Astrocyte of the hippocampus (primary cell): ENCODE results near the gene DEGS2.
"Not testable (repeated sequence)": the region's sequence is repeated elsewhere in the genome, so short reads cannot be mapped to it uniquely, and the experiment has no call there.

ENCODE experiments used
- DNase-seq: peaks from one replicate; pipeline ENCODE4 v3.0.0; 2011; ENCODE audit warnings: low read depth, low spot score

The DEGS2 gene

DNA sequence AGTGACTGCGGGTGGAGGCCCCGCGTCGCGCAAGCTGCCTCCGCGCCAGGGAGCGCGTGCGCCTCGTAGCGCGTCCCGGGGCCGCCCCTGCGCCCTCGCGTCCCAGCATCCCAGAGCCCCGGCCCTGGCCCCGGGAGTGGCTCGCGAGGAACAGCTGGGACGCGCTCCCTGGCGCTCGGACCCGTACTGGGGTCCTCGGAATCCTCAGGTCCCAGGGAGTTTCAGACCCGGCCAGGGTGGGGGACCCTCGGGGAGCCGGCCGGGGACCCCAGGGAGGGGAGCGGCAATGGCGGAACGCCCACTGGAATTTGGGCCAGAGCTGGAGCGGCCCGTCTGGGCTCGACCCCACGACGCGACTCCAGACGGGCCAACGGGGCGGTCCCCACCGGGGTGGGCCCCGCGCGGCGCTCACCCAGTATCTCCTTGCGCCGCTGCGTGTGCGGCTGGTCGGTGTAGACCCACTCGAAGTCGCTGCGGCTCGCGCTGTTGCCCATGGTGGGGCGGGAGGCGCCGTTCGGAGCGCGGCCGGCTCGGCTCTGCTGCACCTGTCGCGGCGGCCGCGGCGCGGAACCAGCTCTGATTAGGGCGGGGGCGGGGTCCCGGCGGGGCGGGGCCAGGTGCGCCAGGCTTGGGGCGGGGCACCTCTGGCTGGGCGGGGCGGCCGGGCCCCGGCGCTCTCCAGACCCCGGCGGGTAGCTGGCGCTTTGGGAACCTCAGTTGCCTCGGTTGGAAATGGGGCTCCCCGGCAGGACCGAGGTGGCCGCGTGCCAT lies at the start of gene DEGS2:
Gene DEGS2 (minus strand): TSS at position 552 of the 771 bp plus-strand sequence. CDS start 58 bp downstream, at position 494.
- no peak for DNase-seq

DNA sequence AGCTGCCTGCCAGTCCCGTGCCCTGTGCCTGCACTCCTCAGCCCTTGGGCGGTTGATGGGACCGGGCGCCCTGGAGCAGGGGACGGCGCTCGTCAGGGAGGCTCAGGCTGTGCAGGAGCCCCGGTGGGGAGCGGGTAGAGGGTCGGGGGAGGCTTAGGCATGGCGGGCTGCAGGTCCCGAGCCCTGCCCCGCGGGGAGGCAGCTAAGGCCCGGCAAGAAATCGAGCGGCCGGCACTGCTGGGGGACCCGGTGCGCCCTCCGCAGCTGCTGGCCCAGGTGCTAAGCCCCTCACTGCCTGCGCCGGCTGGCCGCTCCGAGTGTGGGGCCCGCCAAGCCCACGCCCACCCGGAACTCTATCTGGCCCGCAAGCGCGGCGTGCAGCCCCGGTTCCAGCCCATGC lies 48.7 kb upstream of the DEGS2 start:
- DNase-seq: not testable (repeated sequence)

DNA sequence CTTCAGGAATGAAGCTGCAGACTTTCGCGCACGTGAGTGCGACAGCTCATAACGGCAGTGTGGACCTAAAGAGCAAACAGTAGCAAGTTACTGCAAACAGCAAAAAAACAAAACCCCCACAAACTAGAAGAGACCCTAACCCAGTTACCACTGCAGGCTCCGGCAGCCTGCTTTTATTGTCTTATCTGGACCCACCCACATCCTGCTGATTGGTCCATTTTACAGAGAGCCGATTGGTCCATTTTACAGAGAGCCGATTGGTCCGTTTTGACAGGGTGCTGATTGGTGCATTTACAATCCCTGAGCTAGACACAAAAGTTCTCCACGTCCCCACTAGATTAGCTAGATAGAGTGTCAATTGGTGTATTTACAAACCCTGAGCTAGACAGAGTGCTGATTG lies 48.1 kb upstream of the DEGS2 start:
- DNase-seq: not testable (repeated sequence)

DNA sequence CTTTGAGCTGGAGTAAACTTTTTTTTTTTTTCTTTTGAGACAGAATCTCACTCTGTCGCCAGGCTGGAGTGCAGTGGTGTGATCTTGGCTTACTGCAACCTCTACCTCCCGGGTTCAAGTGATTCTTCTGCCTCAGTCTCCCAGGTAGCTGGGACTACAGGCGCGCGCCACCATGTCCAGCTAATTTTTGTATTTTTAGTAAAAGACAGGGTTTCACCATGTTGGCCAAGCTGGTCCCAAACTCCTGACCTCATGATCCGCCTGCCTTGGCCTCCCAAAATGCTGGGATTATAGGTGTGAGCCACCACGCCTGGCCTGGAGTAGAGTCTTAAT lies 45.4 kb upstream of the DEGS2 start:
- not testable (repeated sequence) for DNase-seq

DNA sequence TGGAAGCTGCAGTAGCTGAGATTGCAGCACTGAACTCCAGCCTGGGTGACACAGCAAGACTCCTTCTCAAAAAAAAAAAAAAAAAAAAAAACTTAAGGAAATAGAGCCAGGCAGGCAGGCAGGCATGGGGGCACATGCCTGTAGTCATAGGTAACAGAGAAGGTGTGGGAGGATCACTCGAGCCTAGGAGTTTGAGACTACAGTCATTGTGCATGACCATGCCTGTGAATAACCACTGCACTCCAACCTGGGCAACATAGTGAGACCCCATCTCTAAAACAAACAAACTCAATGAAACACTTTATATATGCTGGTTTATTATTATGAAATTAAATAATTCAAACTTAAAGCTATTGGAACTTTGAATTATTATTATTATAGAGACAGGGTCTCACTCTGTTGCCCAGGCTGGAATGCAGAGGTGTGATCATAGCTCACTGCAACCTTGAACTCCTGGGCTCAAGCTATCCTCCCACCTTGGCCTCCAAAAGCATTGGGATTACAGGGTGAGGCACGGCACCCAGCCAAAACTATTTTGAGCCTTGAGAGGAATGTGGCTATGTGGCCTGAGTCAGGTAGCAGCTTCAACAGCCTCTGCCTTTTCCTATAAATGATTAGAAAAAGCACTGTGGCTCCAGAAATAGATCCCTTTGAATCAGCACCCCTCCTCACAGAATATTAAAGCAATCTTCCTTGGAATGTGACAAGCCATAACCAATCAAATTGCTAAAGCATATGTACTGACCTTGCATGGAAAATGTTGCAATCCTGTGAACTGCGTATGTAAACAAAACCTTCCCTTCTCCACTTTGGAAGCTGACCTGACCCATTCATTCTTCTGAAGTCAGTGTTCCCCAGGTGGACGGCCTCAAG lies 44.8 kb upstream of the DEGS2 start:
- no peak for DNase-seq

DNA sequence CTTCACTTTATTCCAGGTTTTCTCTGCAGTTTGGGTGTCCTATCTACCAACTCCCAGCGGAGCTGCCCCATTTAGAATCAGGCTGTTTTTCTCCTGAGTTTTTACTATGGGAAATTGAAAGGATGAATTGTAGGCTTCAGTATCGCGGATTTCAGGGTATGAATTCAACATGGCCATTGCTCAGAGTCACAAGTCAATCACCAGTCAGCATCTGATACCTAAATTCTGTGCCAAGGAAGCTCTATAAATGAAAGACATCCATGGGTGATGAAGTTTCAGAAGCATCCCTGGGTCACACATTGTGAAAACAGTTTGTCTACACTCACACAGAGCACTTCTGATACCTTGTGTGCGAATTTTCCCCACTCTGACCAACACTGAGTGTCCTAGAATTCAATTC lies 43.7 kb upstream of the DEGS2 start:
- no peak for DNase-seq

DNA sequence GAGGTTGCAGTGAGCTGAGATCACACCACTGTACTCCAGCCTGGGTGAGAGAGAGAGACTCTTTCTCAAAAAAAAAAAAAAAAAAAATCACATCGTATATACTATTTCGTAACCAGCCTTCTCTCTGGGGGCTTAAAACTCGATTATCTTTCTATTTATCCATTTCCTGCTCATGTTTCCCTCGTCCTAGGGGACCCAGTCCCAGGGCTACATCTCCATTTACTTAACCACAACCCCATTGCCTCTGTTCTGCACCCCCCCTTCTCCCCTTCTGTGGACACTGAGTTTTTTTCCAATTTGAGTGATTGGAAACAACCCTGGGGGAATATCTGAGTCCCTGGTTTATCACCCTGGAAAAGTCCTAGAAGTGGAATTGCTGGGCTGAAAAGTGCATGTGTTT lies 43.3 kb upstream of the DEGS2 start:
- DNase-seq: no peak

DNA sequence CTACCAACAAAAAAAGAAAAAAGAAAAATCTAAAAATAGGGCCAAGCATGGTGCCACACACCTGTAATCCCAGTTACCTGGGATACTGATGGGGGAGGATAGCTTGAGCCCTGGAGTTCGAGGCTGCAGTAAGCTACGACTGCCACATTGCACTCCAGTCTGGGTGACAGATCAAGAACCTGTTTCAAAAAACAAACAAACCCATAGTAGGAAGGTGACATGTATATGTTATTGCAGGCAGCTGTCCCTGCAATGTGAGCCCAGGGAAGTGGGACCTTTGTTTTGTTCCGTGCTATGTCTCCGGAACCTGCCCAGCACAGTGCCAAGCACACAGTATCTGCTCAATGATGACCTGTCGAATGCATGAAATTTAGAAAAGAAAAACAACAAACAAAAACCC lies 42.3 kb upstream of the DEGS2 start:
- no peak for DNase-seq

DNA sequence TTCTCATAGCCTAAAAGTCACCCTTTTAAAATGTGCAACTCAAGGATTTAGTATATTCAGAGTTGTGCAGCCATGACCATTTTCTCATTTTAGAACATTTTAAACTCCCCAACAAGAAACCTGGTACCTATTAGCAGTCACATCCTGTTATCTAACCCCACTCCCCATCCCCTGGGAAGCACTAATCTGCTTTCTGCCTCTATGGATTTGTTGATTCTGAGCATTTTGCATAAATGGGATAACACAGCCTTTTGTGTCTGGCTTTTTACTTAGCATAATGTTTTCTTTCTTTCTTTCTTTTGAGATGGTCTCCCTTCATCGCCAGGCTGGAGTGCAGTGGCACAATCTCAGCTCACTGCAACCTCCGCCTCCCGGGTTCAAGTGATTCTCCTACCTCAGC lies 40.9 kb upstream of the DEGS2 start:
- no peak for DNase-seq

DNA sequence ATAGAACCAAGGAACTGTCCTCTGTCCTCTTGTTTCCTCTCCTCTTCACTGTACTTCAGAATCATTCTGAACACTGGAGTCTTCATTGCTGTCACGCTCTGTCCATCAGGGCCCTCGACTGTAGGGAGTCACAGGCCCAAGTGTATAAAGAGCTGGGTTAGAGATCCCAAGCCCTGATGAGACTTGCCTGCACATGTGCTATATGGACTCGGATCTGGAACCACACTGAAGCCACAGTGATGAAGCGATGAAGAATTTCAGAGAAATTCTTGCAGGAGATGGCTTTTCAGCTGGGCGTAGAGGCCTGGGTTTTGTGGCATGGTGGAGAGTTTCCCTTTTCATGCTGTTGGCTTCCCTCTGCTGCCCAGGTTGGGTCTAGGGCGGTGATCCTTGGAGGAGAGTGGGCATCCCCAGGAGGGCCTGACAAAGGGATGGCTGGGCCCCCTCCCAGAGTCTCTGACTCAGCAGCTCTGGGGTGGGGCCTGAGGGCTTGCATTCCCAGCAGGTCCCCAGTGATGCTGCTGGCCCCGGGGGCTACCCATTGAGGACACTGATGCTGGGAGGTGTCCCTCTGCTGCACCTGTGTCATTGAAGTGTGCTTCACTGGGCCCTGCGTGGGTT lies 39.9 kb upstream of the DEGS2 start:
- no peak for DNase-seq

DNA sequence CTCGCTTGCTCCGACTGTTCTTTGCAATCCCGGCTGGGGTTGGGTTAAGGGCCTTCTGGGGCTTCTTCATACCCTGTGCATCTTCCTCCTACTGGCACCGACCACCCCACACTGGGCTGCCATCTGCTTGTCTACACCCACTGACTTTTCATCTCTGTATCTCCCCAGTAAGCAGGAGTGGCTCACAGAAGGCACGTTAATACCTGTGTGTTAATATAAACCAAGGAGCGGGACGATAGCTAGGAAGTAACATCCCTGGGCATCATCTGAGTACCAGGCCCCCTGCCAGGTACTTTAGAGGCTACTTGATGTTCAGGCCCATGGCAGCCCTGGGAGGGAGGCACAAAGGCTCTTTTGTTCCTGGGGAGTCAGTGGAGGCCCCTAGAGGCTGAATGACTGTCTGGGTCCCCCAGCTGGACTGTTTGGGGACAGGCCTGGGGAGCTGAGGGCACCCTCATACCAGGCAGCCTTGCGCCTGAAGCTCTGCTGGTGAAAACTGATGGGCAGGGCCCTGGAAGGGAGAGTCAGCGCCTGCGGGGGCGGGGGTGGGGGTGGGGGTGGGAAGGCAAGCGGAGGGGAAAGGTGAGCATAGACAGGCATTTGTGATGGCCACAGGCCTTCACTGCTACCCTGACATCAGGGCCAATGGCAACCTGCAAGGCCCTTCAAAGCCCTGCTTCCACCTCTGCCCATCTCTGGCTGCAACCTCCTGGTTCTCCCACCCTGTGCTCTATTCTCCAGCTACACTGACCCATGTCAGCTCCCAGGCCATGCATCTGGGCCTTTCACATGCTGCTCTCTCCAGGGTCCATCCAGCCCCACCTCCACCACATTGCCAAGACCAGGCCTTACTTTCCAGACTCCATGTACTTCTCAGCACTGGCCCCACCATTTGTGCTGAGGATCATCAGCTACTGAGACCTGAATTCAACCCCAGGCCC lies 34.2 kb upstream of the DEGS2 start:
- no peak for DNase-seq

DNA sequence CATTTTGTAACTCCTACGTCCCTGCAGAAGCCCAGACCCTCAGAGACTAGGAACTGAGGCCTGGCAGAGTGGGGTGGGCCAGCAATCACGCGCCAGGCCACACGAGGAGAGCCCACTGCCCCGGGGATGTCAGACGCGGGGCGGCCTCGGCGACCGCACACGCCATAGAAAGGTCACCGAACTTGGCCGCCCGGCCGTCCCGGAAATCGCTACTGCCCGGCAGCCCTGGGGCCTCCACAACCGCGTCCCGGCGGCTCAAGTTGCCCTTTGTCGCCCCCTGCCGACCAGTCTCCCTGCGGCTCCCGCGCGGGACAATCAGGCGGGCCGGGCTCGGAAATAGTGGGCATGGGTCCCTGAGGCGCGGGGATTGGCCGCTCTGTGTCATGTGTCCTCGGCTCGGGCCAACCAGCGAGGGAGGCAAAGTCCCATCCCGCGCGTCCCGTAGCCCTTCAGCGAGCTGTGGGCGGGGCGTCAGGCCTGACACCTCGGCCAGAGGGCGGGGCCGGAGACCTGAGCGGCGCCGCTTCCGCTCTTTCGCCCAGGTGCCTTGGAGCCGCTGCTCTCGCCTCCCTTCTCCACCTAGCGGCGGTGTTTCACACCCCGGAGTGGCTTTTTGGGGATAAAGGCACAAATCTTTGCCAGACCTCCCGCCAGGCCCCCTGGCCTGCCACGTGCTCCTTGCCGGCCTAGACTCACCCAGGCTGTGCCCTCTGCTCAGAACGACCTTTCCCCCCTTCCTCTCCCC lies 33.4 kb upstream of the DEGS2 start:
- DNase-seq: peak; percentile 99

DNA sequence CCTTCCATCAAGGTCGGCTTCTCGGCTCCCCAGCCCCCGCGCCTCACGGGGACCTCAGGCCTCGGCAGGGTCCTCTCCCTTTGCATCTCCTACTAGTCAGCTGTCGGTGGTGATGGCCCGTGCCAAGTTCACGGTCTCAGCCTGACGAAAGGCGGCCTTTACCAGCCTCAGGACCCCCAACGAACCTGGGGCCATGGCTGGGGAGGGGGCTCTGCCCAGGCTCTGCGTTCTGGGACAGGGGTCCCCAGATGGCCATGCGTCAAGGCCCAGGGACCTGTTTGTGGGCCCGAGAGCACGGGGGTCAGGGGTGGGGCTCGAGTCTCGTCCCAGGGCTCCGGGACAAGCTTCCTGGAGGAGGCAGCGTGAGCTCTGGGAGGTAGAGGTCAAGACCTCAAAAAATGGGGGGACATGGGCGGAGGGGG lies 32.8 kb upstream of the DEGS2 start:
- DNase-seq: no peak

DNA sequence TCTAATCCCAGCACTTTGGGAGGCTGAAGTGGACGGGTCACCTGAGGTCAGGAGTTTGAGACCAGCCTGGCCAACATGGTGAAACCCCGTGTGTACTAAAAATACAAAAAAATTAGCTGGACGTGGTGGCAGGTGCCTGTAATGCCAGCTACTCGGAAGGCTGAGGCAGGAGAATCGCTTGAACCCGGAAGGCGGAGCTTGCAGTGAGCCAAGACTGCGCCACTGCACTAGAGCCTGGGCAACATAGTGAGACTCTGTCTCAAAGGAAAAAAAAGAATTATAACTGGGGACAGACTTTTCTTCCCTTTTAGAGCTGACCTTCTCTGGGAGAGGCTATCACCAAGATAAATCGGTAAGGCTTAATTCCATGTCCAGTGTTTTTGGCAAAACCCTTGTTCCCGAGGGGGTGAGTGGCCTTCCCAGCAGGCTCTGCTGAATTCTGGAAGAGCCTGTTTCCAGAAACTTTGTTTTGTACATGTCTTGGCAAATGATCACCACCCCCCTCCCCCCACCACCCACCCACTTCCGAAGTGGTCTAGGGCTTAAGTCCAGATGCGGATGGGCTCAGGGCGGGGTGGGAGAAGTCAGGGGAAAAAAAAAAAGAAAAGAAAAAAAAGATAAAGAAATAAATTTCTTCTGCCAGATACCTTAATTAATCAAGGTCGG lies 32.3 kb upstream of the DEGS2 start:
- DNase-seq: no peak

DNA sequence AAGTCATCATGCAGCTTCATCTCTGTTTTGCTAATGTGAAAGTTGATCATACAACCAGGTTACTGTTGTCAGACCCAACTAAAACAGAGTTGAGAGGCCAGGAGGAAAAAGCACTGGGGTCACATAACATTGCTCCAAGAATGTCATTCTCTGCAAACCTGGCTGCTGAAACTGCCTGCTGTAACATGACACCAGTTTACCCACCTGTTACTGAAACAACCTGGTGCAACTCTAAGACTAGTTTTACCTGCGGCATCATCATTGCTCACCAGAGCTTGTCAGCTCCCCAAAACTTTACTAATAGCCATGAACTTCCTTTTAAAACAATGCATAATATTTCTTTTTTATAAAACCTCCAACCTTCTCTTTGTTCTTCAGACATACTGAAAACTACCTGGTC lies 30.7 kb upstream of the DEGS2 start:
- DNase-seq: no peak

DNA sequence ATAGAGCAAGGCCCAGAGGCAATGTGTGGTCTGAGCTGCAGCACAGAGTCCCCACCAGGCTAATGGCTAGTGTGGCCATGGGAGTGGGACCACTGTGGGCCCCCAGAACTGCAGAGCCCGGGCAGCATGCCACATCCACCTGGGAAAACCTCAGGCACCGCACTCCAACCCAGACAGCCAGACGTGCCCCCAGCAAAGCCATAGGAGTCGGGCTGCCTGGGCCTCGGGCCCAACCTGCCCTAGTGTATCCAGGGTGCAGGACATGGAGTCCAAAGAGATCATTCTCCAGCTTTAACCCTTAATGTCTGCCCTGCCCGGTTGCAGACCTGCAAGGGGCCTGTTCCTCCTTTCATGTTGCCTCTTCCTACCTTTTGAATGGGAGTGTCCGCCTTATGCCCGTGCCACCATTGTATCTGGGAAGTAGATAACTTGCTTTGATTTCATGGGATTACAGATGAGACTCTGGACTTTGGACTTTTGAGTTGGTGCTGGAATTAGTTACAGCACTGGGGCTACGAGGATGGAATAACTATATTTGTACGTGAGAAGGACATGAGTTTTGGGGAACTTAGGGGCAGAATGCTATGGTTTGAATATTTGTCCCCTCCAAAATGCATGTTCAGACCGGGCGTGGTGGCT lies 29.1 kb upstream of the DEGS2 start:
- DNase-seq: no peak

DNA sequence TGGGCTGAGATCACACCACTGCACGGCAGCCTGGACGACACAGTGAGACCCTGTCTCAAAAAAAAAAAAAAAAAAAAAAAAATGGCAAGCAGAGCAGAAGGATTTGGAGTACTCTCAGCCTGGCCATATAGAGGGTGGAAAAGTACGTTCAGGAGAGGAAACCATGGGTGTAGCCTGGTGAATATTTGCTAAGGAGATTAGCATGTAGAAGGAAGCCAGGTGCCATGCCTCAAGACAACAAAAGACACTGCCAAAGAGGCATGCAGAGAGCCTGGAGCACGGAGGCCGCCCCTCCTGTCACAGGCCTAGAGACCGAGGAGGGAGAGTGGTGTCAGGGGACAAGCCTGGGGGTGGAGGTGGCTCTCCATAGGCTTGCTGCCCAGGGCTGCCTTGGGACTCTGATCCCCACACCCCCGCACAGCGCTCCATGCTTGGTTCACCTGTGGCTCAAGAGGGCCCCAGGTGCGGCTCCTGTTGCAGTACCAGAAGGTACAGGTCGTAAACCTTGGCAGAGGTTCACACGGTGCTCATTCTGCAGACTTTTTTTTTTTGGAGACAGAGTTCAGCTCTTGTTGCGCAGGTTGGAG lies 27.9 kb upstream of the DEGS2 start:
- DNase-seq: no peak

DNA sequence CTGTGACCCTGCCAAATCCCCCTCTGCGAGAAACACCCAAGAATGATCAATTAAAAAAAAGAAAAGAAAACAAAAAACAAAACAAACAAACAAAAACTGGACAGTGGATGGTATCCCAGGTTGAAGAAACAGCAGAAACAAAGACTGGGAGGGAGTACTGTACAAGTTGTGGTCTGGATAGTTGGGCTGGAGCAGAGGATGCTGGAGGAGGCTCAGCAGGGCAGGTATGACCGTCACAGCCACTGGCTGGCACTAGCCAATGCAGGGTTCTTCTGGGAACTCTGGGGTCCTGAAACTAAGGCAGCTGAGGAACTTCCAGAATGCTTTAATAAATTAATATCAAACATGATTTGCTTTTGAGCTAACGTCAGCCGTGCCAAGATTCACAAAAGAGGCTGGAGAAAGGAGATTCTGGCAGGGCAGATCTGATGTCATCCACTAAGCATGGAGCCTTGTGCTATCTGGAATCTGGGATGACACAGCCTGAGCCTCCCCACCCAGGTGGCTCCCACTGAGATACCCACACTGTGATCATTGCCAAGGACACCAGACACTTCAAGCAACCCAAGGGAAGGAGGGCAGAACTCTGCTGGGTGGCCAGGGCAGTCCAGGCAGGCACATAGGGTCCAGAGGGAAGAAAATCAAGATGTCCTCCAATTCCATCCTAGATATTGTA lies 22.6 kb upstream of the DEGS2 start:
- peak; percentile 30 for DNase-seq

DNA sequence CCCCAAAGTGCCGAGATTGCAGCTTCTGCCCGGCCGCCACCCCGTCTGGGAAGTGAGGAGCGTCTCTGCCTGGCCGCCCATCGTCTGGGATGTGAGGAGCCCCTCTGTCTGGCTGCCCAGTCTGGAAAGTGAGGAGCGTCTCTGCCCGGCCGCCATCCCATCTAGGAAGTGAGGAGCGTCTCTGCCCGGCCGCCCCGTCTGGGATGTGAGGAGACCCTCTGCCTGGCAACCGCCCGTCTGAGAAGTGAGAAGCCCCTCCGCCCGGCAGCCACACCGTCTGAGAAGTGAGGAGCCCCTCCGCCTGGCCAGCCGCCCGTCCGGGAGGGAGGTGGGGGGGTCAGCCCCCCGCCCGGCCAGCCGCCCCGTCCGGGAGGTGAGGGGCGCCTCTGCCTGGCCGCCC lies 21.2 kb upstream of the DEGS2 start:
- not testable (repeated sequence) for DNase-seq
